ENCODE measurements around the gene JSRP1.

- TF ChIP-seq CTCF (IDR thresholded peaks at IDR 0.05; ENCODE audit: low read length) (no peak), EZH2 (IDR thresholded peaks at IDR 0.05; ENCODE audit: borderline replicate concordance, low read length) (no peak)
These were observed 9.3 kb downstream of the JSRP1 start for GRCh38 chr19:2246801-2247361.

Measured in OCI-LY1 (cell line).